ENCODE results near the gene NKTR. TPM values are rescaled to one million over a fixed set of nuclear protein-coding genes. Genes with fewer than 3 reads are reported as not detected.

Gene NKTR
- total RNA-seq, 1 donor from 2014 or later, result 70.3 TPM

DNA sequence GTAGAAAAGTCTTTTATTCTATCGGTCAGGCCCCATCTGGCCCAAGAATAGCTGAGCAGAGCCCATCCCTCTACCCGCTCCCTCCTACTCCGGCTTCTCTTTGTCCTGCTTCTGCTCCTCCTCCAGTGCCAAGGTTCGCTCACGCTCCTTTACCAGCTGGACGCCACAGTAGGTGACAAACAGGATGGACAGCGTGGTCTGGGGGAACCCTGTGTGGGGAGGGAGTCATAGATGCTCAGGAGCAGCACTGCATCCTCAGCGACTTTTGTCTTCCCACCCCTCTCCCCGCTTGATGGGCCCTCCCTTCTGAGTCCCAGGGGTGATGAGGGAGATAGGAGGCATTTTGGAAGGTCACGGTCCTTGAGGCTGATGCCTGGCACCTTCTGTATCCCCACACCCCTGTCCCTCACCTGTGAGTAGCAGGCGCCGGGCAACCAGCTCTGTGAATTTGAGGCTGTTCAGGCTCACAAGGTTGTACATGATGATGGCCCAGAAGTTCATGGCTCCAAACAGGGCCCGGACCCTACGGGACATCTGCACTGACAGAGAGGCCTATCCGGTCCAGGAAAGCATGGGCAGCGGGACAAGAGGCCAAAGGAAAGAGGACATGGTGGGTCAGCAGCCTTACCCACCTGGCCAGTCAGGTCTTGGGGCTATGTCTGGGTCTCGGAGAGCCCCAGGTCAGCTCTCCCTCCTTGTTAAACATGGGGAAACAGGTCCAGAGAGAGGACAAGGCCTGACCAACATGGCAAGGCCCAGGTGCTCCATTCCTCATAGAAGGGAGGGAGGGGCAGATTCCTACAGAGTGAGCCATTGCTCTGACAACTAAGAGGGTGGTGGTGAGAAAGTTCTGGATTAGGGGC is 92.4 kb downstream of the NKTR start:
- H3K4me1 ChIP-seq (ENCODE audit: insufficient read depth, low read length), result no peaks in the 10 kb centered on the region
- no peaks in the 10 kb centered on the region for H3K36me3 Mint-ChIP-seq (ENCODE audit: low read depth, unreplicated experiment)
- no peaks in the 10 kb centered on the region for H3K79me2 ChIP-seq (ENCODE audit: insufficient read depth, low read length)
- H3K27ac Mint-ChIP-seq (ENCODE audit: unreplicated experiment), result no peak overlapping the region
- peaks cover 26% of the 10 kb centered on the region for H3K27me3 ChIP-seq (ENCODE audit: insufficient read depth, low read length)
- DNase-seq (ENCODE audit: low read depth) (no peak), FAIRE-seq (no peak)
- H2AFZ ChIP-seq (ENCODE audit: low read depth, low read length), result no peak overlapping the region
- H4K20me1 ChIP-seq (ENCODE audit: insufficient read depth, low read length), result no peaks in the 10 kb centered on the region
- H3K27me3 Mint-ChIP-seq (ENCODE audit: low read depth, unreplicated experiment), result peaks cover 34% of the 10 kb centered on the region
- no peak overlapping the region for H3K4me2 ChIP-seq (ENCODE audit: low read length)
- H3K9me3 ChIP-seq (ENCODE audit: insufficient read depth, low read depth, low read length), result no peaks in the 10 kb centered on the region
- H3K9ac ChIP-seq (ENCODE audit: low read length), result no peak overlapping the region
- H3K4me3 Mint-ChIP-seq (ENCODE audit: unreplicated experiment), result no peak overlapping the region
- H3K4me1 Mint-ChIP-seq (ENCODE audit: low read depth, unreplicated experiment), result no peaks in the 10 kb centered on the region
- TF ChIP-seq EZH2 (IDR thresholded peaks at IDR 0.05; ENCODE audit: insufficient read depth, low read length), result no peak
- TF ChIP-seq CTCF (IDR thresholded peaks at IDR 0.05; ENCODE audit: insufficient read depth, low read depth, low read length), result no peak
- H3K36me3 ChIP-seq (ENCODE audit: insufficient read depth, low read length), result no peaks in the 10 kb centered on the region
- H3K27ac ChIP-seq (ENCODE audit: low read depth, low read length), result no peak overlapping the region
- no peaks in the 10 kb centered on the region for H3K9me3 Mint-ChIP-seq (ENCODE audit: unreplicated experiment)
- H3K4me3 ChIP-seq (ENCODE audit: insufficient read depth, low read depth, low read length), result no peak overlapping the region

GRCh38 chr3:42693530-42693930 is 93.0 kb downstream of the NKTR start:
- TF ChIP-seq CTCF (IDR thresholded peaks at IDR 0.05; ENCODE audit: insufficient read depth, low read depth, low read length) (no peak), EZH2 (IDR thresholded peaks at IDR 0.05; ENCODE audit: insufficient read depth, low read length) (no peak)
- Histone ChIP-seq H3K4me2 (ENCODE audit: low read length) (no peak overlapping the region), H4K20me1 (ENCODE audit: insufficient read depth, low read length) (no peaks in the 10 kb centered on the region), H3K27ac (ENCODE audit: low read depth, low read length) (no peak overlapping the region), H3K79me2 (ENCODE audit: insufficient read depth, low read length) (no peaks in the 10 kb centered on the region), H3K9ac (ENCODE audit: low read length) (no peak overlapping the region), H3K4me3 (ENCODE audit: insufficient read depth, low read depth, low read length) (no peak overlapping the region), H2AFZ (ENCODE audit: low read depth, low read length) (no peak overlapping the region), H3K27me3 (ENCODE audit: insufficient read depth, low read length) (peaks cover 26% of the 10 kb centered on the region), H3K9me3 (ENCODE audit: insufficient read depth, low read depth, low read length) (no peaks in the 10 kb centered on the region), H3K36me3 (ENCODE audit: insufficient read depth, low read length) (no peaks in the 10 kb centered on the region), H3K4me1 (ENCODE audit: insufficient read depth, low read length) (no peaks in the 10 kb centered on the region)
- Mint-ChIP-seq H3K27ac (ENCODE audit: unreplicated experiment) (no peak overlapping the region), H3K9me3 (ENCODE audit: unreplicated experiment) (no peaks in the 10 kb centered on the region), H3K27me3 (ENCODE audit: low read depth, unreplicated experiment) (peaks cover 36% of the 10 kb centered on the region), H3K4me1 (ENCODE audit: low read depth, unreplicated experiment) (no peaks in the 10 kb centered on the region), H3K36me3 (ENCODE audit: low read depth, unreplicated experiment) (no peaks in the 10 kb centered on the region), H3K4me3 (ENCODE audit: unreplicated experiment) (no peak overlapping the region)
- FAIRE-seq (no peak), DNase-seq (ENCODE audit: low read depth) (no peak)

- Histone ChIP-seq H3K9ac (ENCODE audit: low read length) (no peak overlapping the region), H3K4me2 (ENCODE audit: low read length) (no peak overlapping the region), H2AFZ (ENCODE audit: low read depth, low read length) (no peak overlapping the region), H3K9me3 (ENCODE audit: insufficient read depth, low read depth, low read length) (no peaks in the 10 kb centered on the region), H3K27me3 (ENCODE audit: insufficient read depth, low read length) (peaks cover 26% of the 10 kb centered on the region), H3K27ac (ENCODE audit: low read depth, low read length) (no peak overlapping the region), H3K36me3 (ENCODE audit: insufficient read depth, low read length) (no peaks in the 10 kb centered on the region), H3K4me1 (ENCODE audit: insufficient read depth, low read length) (no peaks in the 10 kb centered on the region), H3K79me2 (ENCODE audit: insufficient read depth, low read length) (no peaks in the 10 kb centered on the region), H3K4me3 (ENCODE audit: insufficient read depth, low read depth, low read length) (no peak overlapping the region), H4K20me1 (ENCODE audit: insufficient read depth, low read length) (no peaks in the 10 kb centered on the region)
- no peak for TF ChIP-seq EZH2 (IDR thresholded peaks at IDR 0.05; ENCODE audit: insufficient read depth, low read length)
- TF ChIP-seq CTCF (IDR thresholded peaks at IDR 0.05; ENCODE audit: insufficient read depth, low read depth, low read length), result no peak
- FAIRE-seq (no peak), DNase-seq (ENCODE audit: low read depth) (no peak)
- Mint-ChIP-seq H3K27me3 (ENCODE audit: low read depth, unreplicated experiment) (peaks cover 32% of the 10 kb centered on the region), H3K36me3 (ENCODE audit: low read depth, unreplicated experiment) (no peaks in the 10 kb centered on the region), H3K4me3 (ENCODE audit: unreplicated experiment) (no peak overlapping the region), H3K4me1 (ENCODE audit: low read depth, unreplicated experiment) (no peaks in the 10 kb centered on the region), H3K9me3 (ENCODE audit: unreplicated experiment) (no peaks in the 10 kb centered on the region), H3K27ac (ENCODE audit: unreplicated experiment) (no peak overlapping the region)
These were observed 93.9 kb downstream of the NKTR start for GRCh38 chr3:42694366-42694765.
